Choroid plexus epithelial cell (primary cell): ENCODE results near the gene PRR7.

ENCODE experiments used
- DNase-seq: peaks from one replicate; pipeline ENCODE4 v3.0.0-alpha.2; 2010; ENCODE audit warnings: low read depth
- H3K4me3 ChIP-seq: 2 replicates; pipeline ENCODE4 v1.5.1; 2011; ENCODE audit warnings: low read depth, mild to moderate bottlenecking, control low read depth, low read length, moderate library complexity
- CTCF ChIP-seq: conservative IDR thresholded peaks from 2 replicates; pipeline ENCODE4 v1.5.1; 2011; ENCODE audit warnings: low read depth, mild to moderate bottlenecking, control low read depth, inconsistent platforms, low read length, moderate library complexity

The PRR7 gene

GRCh38 chr5:177403792-177404640, 42.6 kb upstream of the PRR7 start:
- peak; percentile 61 for TF ChIP-seq CTCF
- DNase-seq = peak; percentile 82
- H3K4me3 ChIP-seq = peak overlapping the region; percentile 61

DNA sequence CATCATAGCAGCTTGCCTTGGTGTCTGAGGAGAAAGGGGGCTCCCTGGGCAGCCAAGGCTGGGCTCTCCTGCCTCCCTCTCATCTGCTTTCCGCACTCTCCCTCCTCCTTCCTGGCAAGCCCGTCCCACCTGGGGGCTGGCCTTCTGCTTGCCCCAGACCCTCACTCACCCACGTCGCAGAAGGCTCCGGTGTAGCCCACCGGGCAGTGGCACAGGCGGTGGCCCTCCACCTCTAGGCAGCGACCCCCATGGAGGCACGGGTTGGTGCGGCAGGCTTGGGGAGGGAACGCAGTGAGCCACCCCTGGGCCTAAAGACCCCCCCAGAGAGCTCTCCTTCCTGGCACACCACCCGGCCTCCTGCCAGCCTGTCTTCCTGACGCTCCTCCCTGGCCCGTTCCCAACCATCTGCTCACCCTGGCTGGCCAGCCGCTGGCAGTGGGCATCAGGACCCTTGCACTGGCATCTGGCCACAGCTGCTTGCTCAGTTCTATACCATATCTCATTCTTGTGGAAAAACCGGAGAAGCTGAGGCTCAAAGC, 41.9 kb upstream of the PRR7 start:
- peak overlapping the region; percentile 61 for H3K4me3 ChIP-seq
- TF ChIP-seq CTCF = no peak
- DNase-seq = no peak

- H3K4me3 ChIP-seq = no peak overlapping the region
- no peak for TF ChIP-seq CTCF
- no peak for DNase-seq
These were observed 41.3 kb upstream of the PRR7 start for GRCh38 chr5:177405312-177405711.

DNA sequence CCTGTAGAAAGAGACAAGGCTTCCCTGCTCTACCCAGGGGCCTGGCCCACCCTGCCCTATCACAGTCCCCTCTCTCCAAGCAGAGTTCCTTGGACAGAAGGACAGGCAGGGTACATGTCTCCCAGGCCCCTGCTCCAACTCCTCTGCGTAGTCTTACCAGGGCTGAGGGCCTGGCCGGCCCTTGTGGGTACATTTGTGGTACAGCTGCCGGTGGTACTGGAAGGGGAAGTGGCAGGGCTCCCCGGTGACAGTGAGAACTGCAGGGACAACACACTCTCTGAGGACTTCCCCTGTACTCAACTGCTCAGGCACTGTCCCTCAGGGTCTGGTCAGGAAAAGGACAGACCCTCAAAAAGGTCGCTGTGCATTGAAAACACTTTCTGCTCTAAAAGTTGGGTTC, 40.8 kb upstream of the PRR7 start:
- no peak overlapping the region for H3K4me3 ChIP-seq
- no peak for TF ChIP-seq CTCF
- no peak for DNase-seq

GRCh38 chr5:177409043-177409801, 37.4 kb upstream of the PRR7 start, which contains the start of gene F12:
Gene F12 (minus strand): TSS chr5:177409564. CDS start chr5:177409527, 37 bp downstream.
- TF ChIP-seq CTCF = no peak
- H3K4me3 ChIP-seq = no peak within 1 kb of the TSS
- DNase-seq = no peak

- H3K4me3 ChIP-seq = no peak overlapping the region
- no peak for TF ChIP-seq CTCF
- DNase-seq = no peak
These were observed 36.0 kb upstream of the PRR7 start for GRCh38 chr5:177410575-177410974.
